GM18867 (cell line): ENCODE measurements around the gene MLIP.

ENCODE experiments used
- ATAC-seq: cut with Tn5 transposase; IDR thresholded peaks from one replicate; pipeline ENCODE4 v1.9.1; 2021; ENCODE audit warnings: mild to moderate bottlenecking, moderate library complexity; ENCODE audit not compliant: unreplicated experiment

The MLIP gene

DNA sequence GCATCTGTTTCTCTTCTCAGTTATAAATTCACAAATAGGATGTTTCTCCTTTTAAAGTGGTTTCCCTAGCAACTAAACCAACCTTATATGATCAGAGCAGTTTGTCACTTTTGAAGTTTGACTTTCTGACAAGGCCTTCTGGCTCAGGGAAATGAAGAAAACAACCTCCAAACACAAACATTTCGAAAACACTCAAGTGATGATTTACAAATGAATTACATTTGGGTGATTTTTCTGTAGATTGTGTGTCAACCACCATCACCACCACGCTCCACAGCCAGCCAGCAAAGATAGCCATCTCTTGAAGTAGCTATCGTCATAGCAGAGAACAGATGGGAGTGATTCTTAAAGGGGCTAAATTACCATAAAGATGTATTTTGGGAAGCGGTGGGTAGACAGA, 16.5 kb upstream of the MLIP start:
- no peak for ATAC-seq

DNA sequence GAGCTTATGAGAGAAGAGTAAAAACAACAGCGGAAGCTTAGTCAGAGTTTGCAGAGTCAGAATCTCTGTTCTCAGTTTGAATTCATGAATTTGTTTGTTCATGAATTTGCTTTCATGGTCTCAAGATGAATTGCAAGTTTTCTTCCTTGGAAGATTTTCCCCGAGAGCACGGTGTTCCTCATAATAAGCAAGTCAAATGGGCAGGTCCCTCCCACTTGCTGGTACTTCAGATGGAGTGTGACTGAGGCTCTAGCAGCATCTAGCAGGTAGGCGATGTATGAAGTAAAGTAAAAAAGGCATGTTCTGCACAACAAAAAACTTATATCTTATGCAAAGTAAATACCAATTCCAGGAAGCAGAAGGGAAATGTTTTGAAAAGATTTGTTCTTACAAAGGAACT, 15.5 kb upstream of the MLIP start:
- ATAC-seq: no peak

- no peak for ATAC-seq
Observed at GRCh38 chr6:54096811-54097210, 14.4 kb upstream of the MLIP start.

GRCh38 chr6:54097753-54098152, 13.5 kb upstream of the MLIP start:
- ATAC-seq: no peak

DNA sequence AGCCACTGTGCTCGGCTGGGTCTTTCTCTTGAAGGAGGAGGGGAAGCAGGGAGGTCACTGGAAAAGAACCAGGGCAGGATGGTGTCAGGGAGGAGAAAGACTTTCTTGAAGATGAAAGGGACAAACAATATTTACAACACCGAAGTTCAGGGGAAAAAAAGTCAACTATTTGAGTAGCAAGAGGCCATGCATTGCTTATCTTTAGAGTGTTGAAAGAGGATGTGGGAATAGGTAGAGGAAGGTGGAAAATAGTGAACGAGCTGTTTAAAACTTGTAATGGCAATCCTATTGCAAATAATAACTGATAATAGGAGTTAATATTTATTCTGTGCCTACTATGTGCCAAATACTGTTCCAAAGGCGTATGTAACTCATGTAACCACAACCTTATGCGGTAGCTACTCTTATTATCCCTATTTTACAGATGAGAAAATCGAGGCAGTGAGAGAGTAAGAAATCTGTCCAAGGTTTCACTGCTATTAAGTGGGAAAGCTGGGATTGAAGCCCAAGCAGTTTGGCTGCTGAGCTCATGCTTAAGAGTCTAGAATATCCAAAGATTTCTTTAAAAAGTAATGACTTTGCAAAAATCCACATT, 12.7 kb upstream of the MLIP start:
- no peak for ATAC-seq

DNA sequence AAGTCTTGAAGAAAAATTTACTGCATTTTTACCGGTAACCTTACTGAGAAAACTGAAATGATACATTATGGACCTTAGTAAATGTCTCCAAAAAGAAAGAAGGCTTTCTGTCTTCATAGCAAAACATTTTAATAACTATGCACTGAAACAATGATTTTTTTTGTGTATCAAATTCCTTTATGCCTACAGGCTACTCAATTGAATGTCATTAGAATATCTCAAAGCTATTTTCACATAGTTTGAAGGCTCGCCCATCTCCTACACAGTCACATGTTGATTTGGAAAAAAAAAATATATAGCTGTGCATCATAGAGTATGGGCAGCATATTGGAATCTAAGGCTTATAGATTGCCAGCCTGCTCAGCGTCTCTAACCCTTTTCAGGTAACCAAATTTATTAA, 12.0 kb upstream of the MLIP start:
- ATAC-seq: no peak

GRCh38 chr6:54100411-54101006, 10.7 kb upstream of the MLIP start:
- ATAC-seq: peak; percentile 87

GRCh38 chr6:54102238-54102637, 9.0 kb upstream of the MLIP start:
- no peak for ATAC-seq

DNA sequence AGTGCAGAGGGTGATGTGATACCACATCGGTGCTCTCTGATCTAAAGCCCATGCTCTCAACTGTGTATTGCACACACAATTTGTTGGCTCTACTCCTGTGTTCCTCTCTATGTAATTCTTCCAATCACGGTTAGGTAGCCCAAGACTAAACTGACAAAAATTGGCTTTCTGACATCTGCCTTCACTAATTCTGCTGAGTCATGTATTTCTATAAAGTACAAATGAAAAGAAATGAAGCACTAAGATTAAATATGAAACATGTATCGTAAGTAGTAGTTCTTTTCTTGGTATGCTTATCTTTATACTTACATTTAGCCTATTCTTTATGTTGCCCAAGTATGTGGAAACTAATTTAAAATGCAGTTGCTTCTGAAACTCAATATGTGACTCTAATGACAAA, 7.7 kb upstream of the MLIP start:
- no peak for ATAC-seq

GRCh38 chr6:54106727-54107126, 4.5 kb upstream of the MLIP start:
- no peak for ATAC-seq

DNA sequence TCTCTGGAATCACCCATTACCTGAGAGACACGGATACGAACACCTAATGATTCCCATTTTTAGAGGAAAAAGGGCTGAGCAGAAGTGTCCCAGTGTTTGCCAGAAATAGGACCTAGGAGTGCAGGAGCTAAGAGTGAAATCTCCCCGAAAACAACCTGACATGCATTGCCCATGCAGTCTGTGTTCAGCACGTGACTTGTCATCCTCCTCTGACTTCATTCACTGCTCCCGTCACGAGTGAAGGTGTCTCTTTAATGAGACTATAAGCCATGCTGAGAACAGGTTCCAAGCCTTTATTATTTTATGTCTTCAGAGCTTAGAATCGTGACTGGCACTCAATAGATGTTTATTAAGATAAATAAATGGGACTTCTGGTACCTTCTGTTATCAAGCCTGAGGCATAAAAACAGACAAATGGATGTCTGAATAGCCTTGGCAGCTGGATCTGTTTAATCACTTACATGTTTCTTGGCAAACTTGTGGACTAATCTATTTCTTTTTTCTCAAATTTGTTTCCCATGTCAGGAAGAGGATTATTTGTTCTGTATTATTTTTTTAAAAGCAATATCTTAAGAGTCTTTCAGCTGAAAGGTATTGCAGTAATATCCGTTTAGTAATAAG, 3.7 kb upstream of the MLIP start:
- ATAC-seq: no peak

- ATAC-seq: no peak
Observed at GRCh38 chr6:54108271-54108670, 3.0 kb upstream of the MLIP start.

DNA sequence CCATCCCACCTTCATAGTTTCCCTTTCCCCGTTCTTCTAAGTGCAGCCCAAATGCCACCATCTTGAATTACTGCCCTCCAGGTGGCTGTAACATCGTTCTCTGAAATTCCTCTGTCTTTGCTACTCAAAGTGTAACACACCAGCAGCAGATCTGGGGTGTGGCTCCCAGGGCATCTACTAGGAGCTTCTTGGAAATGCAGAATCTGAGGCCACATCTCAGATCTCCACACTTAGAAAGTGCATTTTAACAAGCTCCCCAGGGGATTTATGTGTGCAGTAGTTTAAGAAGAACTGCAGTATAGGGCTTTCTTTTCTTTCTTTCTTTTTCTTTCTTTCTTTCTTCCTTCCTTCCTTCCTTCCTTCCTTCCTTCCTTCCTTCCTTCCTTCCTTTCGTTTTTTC, 1.7 kb upstream of the MLIP start:
- ATAC-seq: no peak

DNA sequence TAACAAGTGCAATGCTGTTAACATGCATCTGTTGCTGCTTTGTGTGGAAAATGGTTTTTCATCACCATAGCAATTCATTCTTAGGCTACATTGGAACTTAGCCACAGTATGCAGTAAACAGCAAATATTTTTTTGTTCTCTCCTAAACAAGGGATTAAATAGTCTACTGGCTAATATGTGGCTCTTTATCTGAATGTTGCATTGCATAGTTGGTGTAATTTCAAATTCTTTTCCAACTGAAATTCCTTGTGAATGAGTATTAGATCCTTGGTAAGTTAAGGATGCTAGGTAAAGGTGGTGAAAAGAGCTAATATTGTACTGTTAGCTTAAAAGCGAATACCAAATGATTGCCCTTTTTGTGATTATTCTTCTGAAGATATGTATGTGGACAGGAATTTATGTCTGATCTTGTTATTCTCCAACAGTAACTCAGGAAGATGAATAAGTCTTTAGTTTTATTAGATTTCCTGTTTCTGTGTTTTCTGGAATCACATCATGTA, 958 bp downstream of the MLIP start:
- no peak for ATAC-seq

DNA sequence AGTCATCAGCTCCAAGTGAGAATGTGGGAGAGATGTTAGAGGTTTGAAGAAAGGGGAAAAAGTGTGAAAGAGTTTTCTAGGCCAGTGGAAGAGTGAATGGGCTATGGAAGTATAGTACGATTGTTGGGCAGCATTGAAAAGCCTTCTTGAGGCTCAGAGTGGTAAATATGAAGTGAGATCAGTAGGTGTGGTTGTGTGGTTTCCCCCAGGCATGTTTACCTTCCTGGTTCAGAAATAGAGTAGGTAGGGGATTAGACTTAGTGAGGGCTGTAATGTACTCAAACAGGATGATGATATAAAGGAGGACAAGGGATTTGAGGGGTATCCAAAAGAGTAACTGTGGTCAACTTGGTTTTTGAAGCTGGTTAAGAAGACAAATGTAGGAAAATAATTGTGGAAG, 3.7 kb downstream of the MLIP start:
- ATAC-seq: no peak

GRCh38 chr6:54115966-54116365, 4.7 kb downstream of the MLIP start:
- no peak for ATAC-seq

- ATAC-seq: no peak
Observed at GRCh38 chr6:54118117-54118516, 6.9 kb downstream of the MLIP start.

- no peak for ATAC-seq
Observed at GRCh38 chr6:54125493-54125892, 14.2 kb downstream of the MLIP start.

GRCh38 chr6:54130179-54130578, 18.9 kb downstream of the MLIP start:
- no peak for ATAC-seq

DNA sequence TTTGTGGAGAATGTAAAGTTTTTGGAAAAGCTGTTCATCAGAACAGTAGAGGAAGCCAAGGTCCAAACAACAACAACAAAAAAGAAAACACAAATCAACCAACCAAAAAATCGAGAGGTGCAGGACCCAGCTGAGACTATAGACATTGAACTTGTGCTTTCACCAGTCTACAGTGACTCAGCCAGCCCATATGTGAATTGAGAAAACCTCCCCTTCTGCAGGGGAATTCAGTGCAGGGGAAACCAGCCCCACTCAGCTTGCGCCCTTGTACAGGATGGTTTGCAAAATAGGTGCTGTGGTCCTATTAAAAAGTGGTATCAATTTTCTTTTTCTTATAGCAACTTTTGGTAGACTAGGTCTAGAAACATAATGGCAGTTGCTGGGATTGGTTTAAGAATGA, 21.3 kb downstream of the MLIP start:
- ATAC-seq: no peak

DNA sequence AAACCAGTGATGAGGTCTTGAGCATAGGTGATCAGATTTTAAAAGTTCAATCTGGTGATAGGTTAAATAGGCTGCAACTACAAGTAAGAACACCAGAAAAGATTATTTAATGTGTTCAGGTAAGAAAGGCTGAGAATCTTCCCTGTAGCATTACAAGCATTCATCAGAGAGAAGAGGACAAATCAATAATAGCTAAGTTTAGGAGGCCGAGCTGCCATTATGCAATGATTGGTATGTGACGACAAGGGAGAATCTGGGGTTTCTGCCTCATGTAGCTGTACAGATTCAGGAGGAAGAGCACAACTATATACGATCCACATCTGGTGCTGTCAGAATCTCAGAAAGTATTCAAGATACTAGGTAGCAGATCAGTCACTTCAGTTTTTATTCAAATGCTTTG, 21.9 kb downstream of the MLIP start:
- ATAC-seq: no peak

DNA sequence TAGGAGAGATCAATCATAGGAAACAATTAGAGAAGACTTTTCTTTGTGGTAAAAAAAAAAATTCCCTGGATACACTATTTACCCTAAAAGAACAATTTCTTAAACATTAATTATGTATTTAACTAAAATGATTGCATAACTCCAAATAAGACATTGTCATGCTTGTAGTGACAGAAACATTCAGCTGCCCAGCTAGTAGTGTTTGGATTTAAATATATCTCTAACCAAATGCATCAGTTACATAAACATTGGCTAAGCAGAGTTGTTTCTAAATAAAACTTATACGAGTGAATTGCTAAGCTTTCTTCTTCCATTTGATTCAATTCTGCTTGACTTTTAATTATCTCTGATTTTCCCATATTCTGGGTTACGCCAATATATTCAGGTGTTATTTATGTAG, 23.7 kb downstream of the MLIP start:
- no peak for ATAC-seq
